ENCODE data around the gene SCUBE1.

DNA sequence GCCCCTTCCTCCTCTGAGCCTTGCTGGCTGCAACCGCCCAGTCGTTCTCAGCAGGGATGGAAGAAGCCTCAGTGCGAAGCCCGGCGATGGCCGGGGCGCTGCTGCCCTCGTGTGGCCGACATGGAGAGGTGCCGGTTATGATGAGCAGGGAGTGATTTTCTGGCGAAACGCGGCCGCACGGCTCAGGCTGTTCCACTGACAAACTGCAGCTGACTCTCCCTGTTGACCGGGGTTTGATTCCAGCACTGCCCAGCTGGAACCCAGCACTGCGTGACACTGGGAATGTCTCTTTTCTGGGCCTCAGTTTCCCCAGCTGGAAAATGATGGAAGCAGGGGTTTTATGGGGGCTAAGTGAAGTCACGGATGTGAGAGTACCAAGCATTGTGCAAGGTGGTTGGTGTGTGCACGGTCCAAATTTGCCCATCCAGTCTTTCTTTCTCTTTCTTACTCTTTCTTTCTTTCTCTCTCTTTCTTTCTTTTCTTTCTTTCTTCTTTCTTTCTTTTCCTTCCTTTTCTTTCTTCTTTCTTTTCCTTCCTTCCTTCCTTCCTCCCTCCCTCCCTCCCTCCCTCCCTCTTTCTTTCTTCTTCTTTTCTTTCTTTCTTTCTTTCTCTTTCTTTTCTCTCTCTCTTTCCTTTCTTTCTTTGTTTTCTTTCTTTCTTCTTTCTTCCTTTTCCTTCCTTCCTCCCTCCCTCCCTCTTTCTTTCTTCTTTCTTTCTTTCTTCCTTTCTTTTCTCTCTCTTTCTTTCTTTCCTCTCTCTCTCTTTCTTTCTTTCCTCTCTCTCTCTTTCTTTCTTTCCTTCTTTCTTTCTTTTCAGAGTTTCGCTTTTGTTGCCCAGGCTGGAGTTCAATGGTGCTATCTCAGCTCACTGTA, 42.8 kb upstream of the SCUBE1 start:
- peak; percentile 94 for TF ChIP-seq RAD21 (IDR thresholded peaks at IDR 0.05; ENCODE audit: low read depth)
- no peak for TF ChIP-seq EP300 (IDR thresholded peaks at IDR 0.05; ENCODE audit: borderline replicate concordance)
- TF ChIP-seq, protein P1, sequence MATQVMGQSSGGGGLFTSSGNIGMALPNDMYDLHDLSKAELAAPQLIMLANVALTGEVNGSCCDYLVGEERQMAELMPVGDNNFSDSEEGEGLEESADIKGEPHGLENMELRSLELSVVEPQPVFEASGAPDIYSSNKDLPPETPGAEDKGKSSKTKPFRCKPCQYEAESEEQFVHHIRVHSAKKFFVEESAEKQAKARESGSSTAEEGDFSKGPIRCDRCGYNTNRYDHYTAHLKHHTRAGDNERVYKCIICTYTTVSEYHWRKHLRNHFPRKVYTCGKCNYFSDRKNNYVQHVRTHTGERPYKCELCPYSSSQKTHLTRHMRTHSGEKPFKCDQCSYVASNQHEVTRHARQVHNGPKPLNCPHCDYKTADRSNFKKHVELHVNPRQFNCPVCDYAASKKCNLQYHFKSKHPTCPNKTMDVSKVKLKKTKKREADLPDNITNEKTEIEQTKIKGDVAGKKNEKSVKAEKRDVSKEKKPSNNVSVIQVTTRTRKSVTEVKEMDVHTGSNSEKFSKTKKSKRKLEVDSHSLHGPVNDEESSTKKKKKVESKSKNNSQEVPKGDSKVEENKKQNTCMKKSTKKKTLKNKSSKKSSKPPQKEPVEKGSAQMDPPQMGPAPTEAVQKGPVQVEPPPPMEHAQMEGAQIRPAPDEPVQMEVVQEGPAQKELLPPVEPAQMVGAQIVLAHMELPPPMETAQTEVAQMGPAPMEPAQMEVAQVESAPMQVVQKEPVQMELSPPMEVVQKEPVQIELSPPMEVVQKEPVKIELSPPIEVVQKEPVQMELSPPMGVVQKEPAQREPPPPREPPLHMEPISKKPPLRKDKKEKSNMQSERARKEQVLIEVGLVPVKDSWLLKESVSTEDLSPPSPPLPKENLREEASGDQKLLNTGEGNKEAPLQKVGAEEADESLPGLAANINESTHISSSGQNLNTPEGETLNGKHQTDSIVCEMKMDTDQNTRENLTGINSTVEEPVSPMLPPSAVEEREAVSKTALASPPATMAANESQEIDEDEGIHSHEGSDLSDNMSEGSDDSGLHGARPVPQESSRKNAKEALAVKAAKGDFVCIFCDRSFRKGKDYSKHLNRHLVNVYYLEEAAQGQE (IDR thresholded peaks at IDR 0.05; ENCODE audit: low read depth): no peak
- TF ChIP-seq CREB1 (IDR thresholded peaks at IDR 0.05; ENCODE audit: low read depth): no peak
- TF ChIP-seq CEBPB (IDR thresholded peaks at IDR 0.05): no peak
- no peak for TF ChIP-seq FOXM1 (IDR thresholded peaks at IDR 0.05; ENCODE audit: borderline replicate concordance, low read depth)
- no peak for TF ChIP-seq TAF1 (IDR thresholded peaks at IDR 0.05; ENCODE audit: low read depth)
- TF ChIP-seq, protein P2, sequence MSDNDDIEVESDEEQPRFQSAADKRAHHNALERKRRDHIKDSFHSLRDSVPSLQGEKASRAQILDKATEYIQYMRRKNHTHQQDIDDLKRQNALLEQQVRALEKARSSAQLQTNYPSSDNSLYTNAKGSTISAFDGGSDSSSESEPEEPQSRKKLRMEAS (IDR thresholded peaks at IDR 0.05): no peak
- no peak for TF ChIP-seq TEAD4 (IDR thresholded peaks at IDR 0.05)
- TF ChIP-seq NFIC (IDR thresholded peaks at IDR 0.05): no peak
- TF ChIP-seq TCF12 (IDR thresholded peaks at IDR 0.05; ENCODE audit: low read depth): no peak
- no peak for TF ChIP-seq ZBTB7A (IDR thresholded peaks at IDR 0.05; ENCODE audit: low read depth)
- TF ChIP-seq YY1 (IDR thresholded peaks at IDR 0.05; ENCODE audit: low read depth): no peak
